Measurements from ENCODE around the gene AQR. TPM values are rescaled to one million over a fixed set of nuclear protein-coding genes. Genes with fewer than 3 reads are reported as not detected.

The AQR gene
- polyA plus RNA-seq, 1 of the 3 experiments (the other 2 are of a cell fraction): 11.6 TPM

- TF ChIP-seq USF2 (IDR thresholded peaks at IDR 0.05; ENCODE audit: borderline replicate concordance, low read depth, low read length) (no peak), NRF1 (IDR thresholded peaks at IDR 0.05; ENCODE audit: low read depth, low read length) (no peak), YY1 (IDR thresholded peaks at IDR 0.05; ENCODE audit: low read depth) (no peak), MEF2A (IDR thresholded peaks at IDR 0.05; ENCODE audit: borderline replicate concordance, low read depth) (no peak), RAD21 (IDR thresholded peaks at IDR 0.05; ENCODE audit: low read length) (no peak), ZBTB33 (IDR thresholded peaks at IDR 0.05; ENCODE audit: borderline replicate concordance, low read depth) (no peak), RCOR1 (IDR thresholded peaks at IDR 0.05; ENCODE audit: low read length) (no peak), ELF1 (IDR thresholded peaks at IDR 0.05) (no peak), REST (IDR thresholded peaks at IDR 0.05; ENCODE audit: low read depth, low read length) (no peak), NFIC (IDR thresholded peaks at IDR 0.05; ENCODE audit: borderline replicate concordance) (no peak)
Measured at GRCh38 chr15:34861214-34861613, 108.3 kb downstream of the AQR start (continued).

- H3K9ac ChIP-seq: no peak overlapping the region
- no peak overlapping the region for H2AFZ ChIP-seq (ENCODE audit: low read depth)
- H3K9me3 ChIP-seq: no peaks in the 10 kb centered on the region
- H3K4me1 ChIP-seq (ENCODE audit: control insufficient read depth in 1 of 2, insufficient read depth in 2 of 2, low read depth in 1 of 2, low read length in 1 of 2): peaks cover 8 to 22% of the 10 kb centered on the region in 2 experiments
- H3K79me2 ChIP-seq (ENCODE audit: insufficient read depth): no peaks in the 10 kb centered on the region
- H3K27ac ChIP-seq (ENCODE audit: low read depth in 2 of 2, low read length in 1 of 2): peak overlapping the region; percentile 11 to 69
- H3K4me3 ChIP-seq (ENCODE audit: low read depth in 2 of 2, low read length in 1 of 2): no peak overlapping the region; a peak in 1 of 4 replicates
- CTCF ChIA-PET: no interaction called here
- H3K9me2 ChIP-seq: no peaks in the 10 kb centered on the region
- peaks cover 45 to 55% of the 10 kb centered on the region in 2 experiments for H3K36me3 ChIP-seq (replicated peaks in 1 of 2; ENCODE audit: control insufficient read depth in 1 of 2, insufficient read depth in 2 of 2, low read length in 1 of 2)
- DNase-seq: no peak
- H3K27me3 ChIP-seq (ENCODE audit: insufficient read depth): no peaks in the 10 kb centered on the region
- POLR2A ChIA-PET: no interaction called here
- peak overlapping the region; percentile 39; the same call in 1 of the 2 replicates for H3K4me2 ChIP-seq
- H3F3A ChIP-seq (replicated peaks; ENCODE audit: insufficient read depth): peaks cover 30% of the 10 kb centered on the region
- 0 out of 2 replicates have a peak, but pooled peaks cover 7% of the 10 kb centered on the region for H4K20me1 ChIP-seq (ENCODE audit: insufficient read depth)
- no peak for TF ChIP-seq MXI1 (IDR thresholded peaks at IDR 0.05; ENCODE audit: low read depth, low read length)
- TF ChIP-seq CTCF (IDR thresholded peaks at IDR 0.05): no peak
- TF ChIP-seq ELF1 (IDR thresholded peaks at IDR 0.05): no peak
- no peak for TF ChIP-seq RXRA (IDR thresholded peaks at IDR 0.05; ENCODE audit: borderline replicate concordance, low read depth)
- peak; percentile 49; the same call in 1 of the 2 replicates for TF ChIP-seq PBX3 (IDR thresholded peaks at IDR 0.05)
- TF ChIP-seq CHD2 (IDR thresholded peaks at IDR 0.05; ENCODE audit: low read length, partially characterized antibody): no peak
- TF ChIP-seq EZH2phosphoT487 (IDR thresholded peaks at IDR 0.05; ENCODE audit: borderline replicate concordance, low read depth): no peak
- TF ChIP-seq FOSL2 (IDR thresholded peaks at IDR 0.05; ENCODE audit: borderline replicate concordance, low read depth): peak; percentile 45; the same call in 1 of the 2 replicates
- TF ChIP-seq JUND (IDR thresholded peaks at IDR 0.05): 0 out of 2 replicates have a peak, but pooled peaks have one; percentile 19
- no peak for TF ChIP-seq TEAD4 (IDR thresholded peaks at IDR 0.05; ENCODE audit: borderline replicate concordance, insufficient read depth)
- no peak for TF ChIP-seq FOXM1 (IDR thresholded peaks at IDR 0.05; ENCODE audit: low read depth)
- TF ChIP-seq TAF1 (IDR thresholded peaks at IDR 0.05; ENCODE audit: borderline replicate concordance, low read depth, low read length): no peak
Measured at GRCh38 chr15:34855893-34856292, 113.6 kb downstream of the AQR start.
